Hair follicular keratinocyte (primary cell): Measurements from ENCODE around the gene THAP3. TPM values are rescaled to one million over a fixed set of nuclear protein-coding genes. Genes with fewer than 3 reads are reported as not detected.

Experiments
- total RNA-seq: library from RNA; depleted of rRNA; stranded (reverse); fragments of >200 nt; gene quantifications from 2 replicates; pipeline ENCODE4 v1.2.3, GENCODE V29; 2015

Gene THAP3, protein sequence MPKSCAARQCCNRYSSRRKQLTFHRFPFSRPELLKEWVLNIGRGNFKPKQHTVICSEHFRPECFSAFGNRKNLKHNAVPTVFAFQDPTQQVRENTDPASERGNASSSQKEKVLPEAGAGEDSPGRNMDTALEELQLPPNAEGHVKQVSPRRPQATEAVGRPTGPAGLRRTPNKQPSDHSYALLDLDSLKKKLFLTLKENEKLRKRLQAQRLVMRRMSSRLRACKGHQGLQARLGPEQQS
- total RNA-seq: 12.0 and 13.7 TPM in 2 replicates

DNA sequence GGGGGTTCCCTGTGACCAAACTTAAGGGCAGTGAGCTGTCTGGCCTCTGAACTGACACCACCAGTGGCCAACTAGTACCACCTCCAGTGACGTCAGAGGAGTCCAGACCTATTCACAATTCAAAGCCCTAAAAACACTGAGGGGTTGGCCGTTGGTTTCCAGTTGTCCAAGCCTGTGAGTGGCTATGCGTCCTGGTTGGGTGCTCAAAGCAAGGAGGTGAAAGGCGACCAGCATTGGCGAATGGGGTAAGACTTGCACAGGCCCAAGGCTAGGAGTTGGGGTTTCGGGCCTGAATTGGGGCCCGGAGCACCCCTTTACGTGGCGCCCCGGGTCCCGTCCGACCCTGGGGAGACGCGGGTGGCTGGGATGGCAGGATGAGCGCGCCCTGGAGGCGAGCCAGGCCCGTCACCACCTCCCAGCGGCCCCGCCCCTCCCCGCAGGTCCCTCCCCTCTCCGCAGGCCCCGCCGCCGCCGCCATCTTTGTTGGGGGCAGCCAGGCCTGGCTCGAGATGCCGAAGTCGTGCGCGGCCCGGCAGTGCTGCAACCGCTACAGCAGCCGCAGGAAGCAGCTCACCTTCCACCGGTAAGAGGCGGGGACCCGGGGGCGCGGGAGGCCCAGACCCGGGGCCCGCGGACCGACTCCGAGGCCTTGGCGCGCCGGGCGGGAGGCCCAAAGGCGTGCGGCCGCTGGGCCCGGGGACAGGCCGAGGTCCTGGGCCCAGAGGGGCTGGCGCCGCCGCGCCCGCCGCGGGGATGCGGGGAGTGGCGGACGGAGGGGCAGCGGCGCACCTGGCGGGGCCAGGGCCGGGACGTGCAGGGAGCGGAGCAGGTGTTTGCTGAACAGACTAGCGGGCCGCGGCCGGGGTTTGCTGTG is at the start of gene THAP3:
TSS of gene THAP3 (plus strand) at position 159 of the 874 bp plus-strand sequence. CDS start at position 510, 351 bp downstream.

GRCh38 chr1:6579374-6580118 is 45.1 kb upstream of the THAP3 start, which contains the start of gene ZBTB48:
Gene ZBTB48, plus strand, starts transcription at chr1:6579994. Its CDS starts 616 bp downstream, at chr1:6580610.

DNA sequence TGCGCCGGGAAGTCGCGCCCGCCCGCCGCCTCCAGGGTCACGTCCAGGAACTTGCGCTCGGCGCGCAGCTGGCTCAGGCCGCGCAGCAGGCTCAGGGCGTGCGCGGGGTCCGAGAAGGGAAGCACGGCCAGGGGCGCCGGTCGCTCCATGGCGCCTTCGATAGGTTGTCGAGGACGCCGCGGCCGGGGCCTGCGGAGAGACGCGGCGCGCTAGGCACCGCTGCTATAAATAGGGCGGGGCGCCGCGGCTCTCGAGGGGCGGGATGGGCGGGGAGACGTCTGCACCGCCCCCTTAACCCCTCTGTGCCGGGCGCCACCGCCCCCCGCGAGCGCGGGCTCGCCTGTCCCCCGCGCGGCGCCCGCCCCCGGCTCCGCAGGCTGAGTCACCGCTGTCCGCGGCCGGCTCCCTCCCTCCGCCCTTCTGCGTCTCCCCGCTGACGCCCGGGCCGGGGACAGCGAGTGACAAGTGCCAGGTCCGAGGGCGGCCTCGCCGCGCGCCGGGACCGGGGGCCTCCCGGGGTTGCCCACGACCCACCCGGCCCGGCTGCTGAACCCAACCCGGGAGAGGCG is 21.9 kb upstream of the THAP3 start, which contains the start of gene KLHL21:
TSS of gene KLHL21 (minus strand) at position 201 of the 569 bp plus-strand sequence. CDS start at position 149, 52 bp downstream.

GRCh38 chr1:6613361-6614018 is 11.2 kb upstream of the THAP3 start, which contains the start of gene PHF13:
Gene PHF13, plus strand, starts transcription at chr1:6613731. Its CDS starts 336 bp downstream, at chr1:6614067.

Other genes starting within 250 kb of the THAP3 start
- gene ACOT7, start 231.1 kb upstream of the THAP3 start, total RNA-seq: 139 and 154 TPM in 2 replicates
- 42.2 and 55.4 TPM in 2 replicates for gene HES2, start 204.9 kb upstream of the THAP3 start, total RNA-seq
- 0.84 and 4.3 TPM in 2 replicates for gene ESPN, start 200.1 kb upstream of the THAP3 start, total RNA-seq
- 19.6 and 33.4 TPM in 2 replicates for gene TNFRSF25, start 158.7 kb upstream of the THAP3 start, total RNA-seq
- gene PLEKHG5, start 133.2 kb upstream of the THAP3 start, total RNA-seq: 28.8 and 57.3 TPM in 2 replicates
- gene NOL9, start 70.4 kb upstream of the THAP3 start, total RNA-seq: 12.3 and 21.5 TPM in 2 replicates
- gene TAS1R1, start 69.6 kb upstream of the THAP3 start, total RNA-seq: not detected in 2 replicates
- gene ZBTB48, start 44.9 kb upstream of the THAP3 start, total RNA-seq: 10.2 and 15.1 TPM in 2 replicates
- 40.7 and 68.4 TPM in 2 replicates for gene KLHL21, start 22.0 kb upstream of the THAP3 start, total RNA-seq
- gene PHF13, start 11.1 kb upstream of the THAP3 start, total RNA-seq: 5.4 and 6.2 TPM in 2 replicates
- gene DNAJC11, start 76.9 kb downstream of the THAP3 start, total RNA-seq: 23.2 and 33.8 TPM in 2 replicates
- gene CAMTA1, start 160.6 kb downstream of the THAP3 start, total RNA-seq: 55.8 and 57.4 TPM in 2 replicates